Measurements from ENCODE around the gene CENPW.

The CENPW gene

GRCh38 chr6:126374372-126374771 is 34.5 kb downstream of the CENPW start:
- H3K9me3 ChIP-seq (ENCODE audit: control insufficient read depth in 1 of 2, low read length in 2 of 2) = no peaks in the 10 kb centered on the region
- H3K27ac ChIP-seq (ENCODE audit: low read length) = no peak overlapping the region
- H3K4me3 ChIP-seq (ENCODE audit: low read depth in 1 of 2, low read length in 2 of 2) = no peak overlapping the region
- no peaks in the 10 kb centered on the region for H3K27me3 ChIP-seq (ENCODE audit: low read depth, low read length)
- H3K4me1 ChIP-seq (ENCODE audit: control insufficient read depth in 1 of 2, insufficient read depth in 2 of 2, low read length in 2 of 2) = no peaks in the 10 kb centered on the region
- H3K36me3 ChIP-seq (ENCODE audit: control insufficient read depth in 1 of 2, insufficient read depth in 2 of 2, low read length in 2 of 2) = no peaks in the 10 kb centered on the region

- H3K27me3 ChIP-seq (ENCODE audit: low read depth, low read length) = no peaks in the 10 kb centered on the region
- H3K27ac ChIP-seq (ENCODE audit: low read length) = no peak overlapping the region
- H3K36me3 ChIP-seq (ENCODE audit: control insufficient read depth in 1 of 2, insufficient read depth in 2 of 2, low read length in 2 of 2) = no peaks in the 10 kb centered on the region
- no peaks in the 10 kb centered on the region for H3K9me3 ChIP-seq (ENCODE audit: control insufficient read depth in 1 of 2, low read length in 2 of 2)
- H3K4me1 ChIP-seq (ENCODE audit: control insufficient read depth in 1 of 2, insufficient read depth in 2 of 2, low read length in 2 of 2) = no peaks in the 10 kb centered on the region
- H3K4me3 ChIP-seq (ENCODE audit: low read depth in 1 of 2, low read length in 2 of 2) = no peak overlapping the region
Observed at GRCh38 chr6:126376682-126377081, 36.8 kb downstream of the CENPW start.

- H3K4me1 ChIP-seq (ENCODE audit: control insufficient read depth in 1 of 2, insufficient read depth in 2 of 2, low read length in 2 of 2) = no peaks in the 10 kb centered on the region
- H3K36me3 ChIP-seq (ENCODE audit: control insufficient read depth in 1 of 2, insufficient read depth in 2 of 2, low read length in 2 of 2) = no peaks in the 10 kb centered on the region
- H3K27me3 ChIP-seq (ENCODE audit: low read depth, low read length) = no peaks in the 10 kb centered on the region
- H3K27ac ChIP-seq (ENCODE audit: low read length) = no peak overlapping the region
- H3K4me3 ChIP-seq (ENCODE audit: low read depth in 1 of 2, low read length in 2 of 2) = no peak overlapping the region
- no peaks in the 10 kb centered on the region for H3K9me3 ChIP-seq (ENCODE audit: control insufficient read depth in 1 of 2, low read length in 2 of 2)
Observed at GRCh38 chr6:126377594-126378153, 37.8 kb downstream of the CENPW start.

- Histone ChIP-seq H3K27ac (ENCODE audit: low read length) (no peak overlapping the region), H3K4me3 (ENCODE audit: low read depth in 1 of 2, low read length in 2 of 2) (no peak overlapping the region), H3K4me1 (ENCODE audit: control insufficient read depth in 1 of 2, insufficient read depth in 2 of 2, low read length in 2 of 2) (no peaks in the 10 kb centered on the region), H3K27me3 (ENCODE audit: low read depth, low read length) (no peaks in the 10 kb centered on the region), H3K9me3 (ENCODE audit: control insufficient read depth in 1 of 2, low read length in 2 of 2) (peaks cover 0 to 9% of the 10 kb centered on the region in 2 donors), H3K36me3 (ENCODE audit: control insufficient read depth in 1 of 2, insufficient read depth in 2 of 2, low read length in 2 of 2) (no peaks in the 10 kb centered on the region)
Observed at GRCh38 chr6:126380072-126380583, 40.2 kb downstream of the CENPW start.

GRCh38 chr6:126381498-126381897 is 41.6 kb downstream of the CENPW start:
- Histone ChIP-seq H3K27ac (ENCODE audit: low read length) (no peak overlapping the region), H3K9me3 (ENCODE audit: control insufficient read depth in 1 of 2, low read length in 2 of 2) (peaks cover 0 to 9% of the 10 kb centered on the region in 2 donors), H3K36me3 (ENCODE audit: control insufficient read depth in 1 of 2, insufficient read depth in 2 of 2, low read length in 2 of 2) (no peaks in the 10 kb centered on the region), H3K27me3 (ENCODE audit: low read depth, low read length) (no peaks in the 10 kb centered on the region), H3K4me1 (ENCODE audit: control insufficient read depth in 1 of 2, insufficient read depth in 2 of 2, low read length in 2 of 2) (no peaks in the 10 kb centered on the region), H3K4me3 (ENCODE audit: low read depth in 1 of 2, low read length in 2 of 2) (no peak overlapping the region)

GRCh38 chr6:126383203-126383602 is 43.3 kb downstream of the CENPW start:
- H3K36me3 ChIP-seq (ENCODE audit: control insufficient read depth in 1 of 2, insufficient read depth in 2 of 2, low read length in 2 of 2) = no peaks in the 10 kb centered on the region
- H3K9me3 ChIP-seq (ENCODE audit: control insufficient read depth in 1 of 2, low read length in 2 of 2) = peaks cover 0 to 9% of the 10 kb centered on the region in 2 donors
- H3K27me3 ChIP-seq (ENCODE audit: low read depth, low read length) = no peaks in the 10 kb centered on the region
- H3K4me1 ChIP-seq (ENCODE audit: control insufficient read depth in 1 of 2, insufficient read depth in 2 of 2, low read length in 2 of 2) = no peaks in the 10 kb centered on the region
- peak overlapping the region in 1 of 2 donors; percentile 12 for H3K4me3 ChIP-seq (ENCODE audit: low read depth in 1 of 2, low read length in 2 of 2)
- no peak overlapping the region for H3K27ac ChIP-seq (ENCODE audit: low read length)

GRCh38 chr6:126385536-126385935 is 45.6 kb downstream of the CENPW start:
- Histone ChIP-seq H3K27ac (ENCODE audit: low read length) (no peak overlapping the region), H3K36me3 (ENCODE audit: control insufficient read depth in 1 of 2, insufficient read depth in 2 of 2, low read length in 2 of 2) (no peaks in the 10 kb centered on the region), H3K9me3 (ENCODE audit: control insufficient read depth in 1 of 2, low read length in 2 of 2) (peaks cover 0 to 9% of the 10 kb centered on the region in 2 donors), H3K4me3 (ENCODE audit: low read depth in 1 of 2, low read length in 2 of 2) (no peak overlapping the region), H3K27me3 (ENCODE audit: low read depth, low read length) (no peaks in the 10 kb centered on the region), H3K4me1 (ENCODE audit: control insufficient read depth in 1 of 2, insufficient read depth in 2 of 2, low read length in 2 of 2) (no peaks in the 10 kb centered on the region)

- peaks cover 0 to 9% of the 10 kb centered on the region in 2 donors for H3K9me3 ChIP-seq (ENCODE audit: control insufficient read depth in 1 of 2, low read length in 2 of 2)
- H3K27me3 ChIP-seq (ENCODE audit: low read depth, low read length) = no peaks in the 10 kb centered on the region
- no peak overlapping the region for H3K27ac ChIP-seq (ENCODE audit: low read length)
- no peak overlapping the region for H3K4me3 ChIP-seq (ENCODE audit: low read depth in 1 of 2, low read length in 2 of 2)
- no peaks in the 10 kb centered on the region for H3K36me3 ChIP-seq (ENCODE audit: control insufficient read depth in 1 of 2, insufficient read depth in 2 of 2, low read length in 2 of 2)
- no peaks in the 10 kb centered on the region for H3K4me1 ChIP-seq (ENCODE audit: control insufficient read depth in 1 of 2, insufficient read depth in 2 of 2, low read length in 2 of 2)
Observed at GRCh38 chr6:126388104-126388598, 48.2 kb downstream of the CENPW start.

- Histone ChIP-seq H3K36me3 (ENCODE audit: control insufficient read depth in 1 of 2, insufficient read depth in 2 of 2, low read length in 2 of 2) (no peaks in the 10 kb centered on the region), H3K27ac (ENCODE audit: low read length) (no peak overlapping the region), H3K27me3 (ENCODE audit: low read depth, low read length) (no peaks in the 10 kb centered on the region), H3K9me3 (ENCODE audit: control insufficient read depth in 1 of 2, low read length in 2 of 2) (no peaks in the 10 kb centered on the region), H3K4me3 (ENCODE audit: low read depth in 1 of 2, low read length in 2 of 2) (no peak overlapping the region), H3K4me1 (ENCODE audit: control insufficient read depth in 1 of 2, insufficient read depth in 2 of 2, low read length in 2 of 2) (no peaks in the 10 kb centered on the region)
Observed at GRCh38 chr6:126396131-126396530, 56.2 kb downstream of the CENPW start.
